Activated CD8-positive, alpha-beta memory T cell treated with anti-CD3 and anti-CD28 coated beads, Interleukin-2, amount 50 U/mL, for 48 hours (primary cell): Measurements from ENCODE around the gene GRK5.

ENCODE experiments used
- DNase-seq: peaks from one replicate; pipeline ENCODE4 v3.0.0-alpha.2; 2020

GRK5 gene

DNA sequence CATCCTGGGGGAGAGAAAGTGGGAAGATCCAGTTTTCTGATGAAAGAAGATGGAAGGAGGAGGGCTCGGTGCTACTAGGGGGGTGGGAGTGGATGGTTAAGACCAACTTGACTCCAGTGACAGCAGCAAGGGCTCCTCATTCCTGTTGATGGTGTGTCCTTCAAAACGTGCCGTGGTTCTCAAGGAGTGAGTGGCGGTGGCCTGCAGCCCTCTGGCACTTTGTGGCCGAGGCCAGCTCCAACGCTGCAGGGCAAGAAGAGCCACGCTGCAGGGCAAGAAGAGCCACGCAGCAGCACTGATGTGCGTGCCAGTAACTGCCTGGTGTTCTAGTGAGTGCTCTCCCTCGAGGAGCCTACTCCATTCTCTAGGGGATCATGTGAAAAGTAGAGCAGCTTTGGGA, 72.1 kb downstream of the GRK5 start:
- no peak for DNase-seq

DNA sequence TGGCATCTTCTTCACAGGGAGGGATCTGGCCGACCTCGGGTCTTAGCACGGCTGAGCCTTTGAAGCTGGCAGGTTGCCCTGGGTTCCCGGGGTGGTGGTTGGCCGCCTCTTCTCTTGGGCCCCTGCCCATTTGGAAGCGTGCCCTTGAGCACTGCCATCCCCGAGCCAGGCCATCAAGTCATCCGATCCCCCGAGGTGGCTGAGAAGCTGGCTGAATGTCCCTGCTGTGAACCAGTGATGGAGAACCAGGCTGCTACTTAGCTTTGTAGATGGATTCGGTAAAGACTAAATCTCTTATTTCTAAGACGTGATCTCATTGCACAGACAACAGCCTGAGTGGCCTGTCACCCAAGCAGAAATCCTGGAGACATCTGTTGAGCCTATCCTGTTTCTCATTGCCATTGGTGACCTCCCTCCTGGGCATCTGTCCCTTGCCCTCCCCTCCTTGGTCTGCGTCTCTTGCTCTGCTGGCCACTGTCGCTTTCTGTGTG, 74.3 kb downstream of the GRK5 start:
- DNase-seq: no peak

DNA sequence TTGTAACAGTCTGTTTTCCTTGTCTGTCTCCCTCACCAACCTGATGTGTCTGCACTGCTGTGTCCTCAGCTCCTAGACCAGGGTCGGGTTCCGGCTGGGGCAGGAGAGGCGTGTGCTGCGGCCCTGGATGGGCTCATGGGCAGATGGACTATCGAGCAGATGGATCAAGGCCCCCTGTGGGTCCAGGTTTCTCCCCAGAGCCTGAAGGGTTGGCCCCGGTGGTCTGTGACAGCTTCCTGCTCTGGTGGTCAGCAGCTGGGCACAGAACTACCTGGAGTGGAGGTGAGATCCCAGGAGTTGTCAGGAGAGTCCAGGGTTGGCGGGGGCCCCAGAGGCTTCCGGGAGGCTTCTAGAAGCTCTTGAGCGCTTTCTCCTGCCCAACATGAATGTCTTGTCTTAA, 75.1 kb downstream of the GRK5 start:
- no peak for DNase-seq

DNA sequence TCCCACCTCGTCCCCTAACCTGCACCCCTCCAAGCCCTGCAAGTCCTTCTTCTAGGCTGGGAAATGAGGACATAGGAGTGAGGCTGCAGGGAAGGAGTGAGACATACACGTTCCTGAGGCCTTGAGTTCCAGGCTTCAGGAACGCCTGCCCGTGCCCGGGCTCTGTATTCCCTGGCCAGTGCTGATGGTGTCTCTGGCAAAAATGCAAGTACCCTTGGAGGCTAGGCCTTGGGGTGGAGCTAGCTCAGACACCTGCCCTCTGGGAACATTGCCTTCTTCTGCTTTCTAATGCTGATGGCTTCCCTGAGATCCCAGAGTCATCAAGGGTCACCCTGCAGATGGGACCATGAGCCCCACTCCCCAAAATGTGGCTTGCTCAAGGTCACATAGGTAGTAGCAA, 76.0 kb downstream of the GRK5 start:
- DNase-seq: no peak

DNA sequence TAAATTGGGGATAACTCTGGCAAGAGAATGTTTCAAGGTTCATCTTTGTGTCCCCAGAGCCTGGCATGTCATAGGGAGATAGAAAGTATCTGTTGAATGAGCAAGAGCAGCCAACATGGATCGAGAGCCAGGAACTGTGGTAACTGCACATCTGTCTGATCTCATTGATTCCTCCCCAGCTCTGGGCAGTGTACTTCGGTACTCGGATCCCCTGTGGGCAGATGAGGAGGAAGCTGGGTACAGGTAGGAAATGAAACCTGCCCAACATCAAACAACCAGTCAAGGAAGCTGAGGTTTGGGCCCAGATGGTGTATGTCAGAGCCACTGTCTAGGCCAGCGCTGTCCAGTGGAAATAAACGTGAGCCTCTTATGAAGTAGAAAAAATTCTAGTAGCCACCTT, 76.4 kb downstream of the GRK5 start:
- no peak for DNase-seq

DNA sequence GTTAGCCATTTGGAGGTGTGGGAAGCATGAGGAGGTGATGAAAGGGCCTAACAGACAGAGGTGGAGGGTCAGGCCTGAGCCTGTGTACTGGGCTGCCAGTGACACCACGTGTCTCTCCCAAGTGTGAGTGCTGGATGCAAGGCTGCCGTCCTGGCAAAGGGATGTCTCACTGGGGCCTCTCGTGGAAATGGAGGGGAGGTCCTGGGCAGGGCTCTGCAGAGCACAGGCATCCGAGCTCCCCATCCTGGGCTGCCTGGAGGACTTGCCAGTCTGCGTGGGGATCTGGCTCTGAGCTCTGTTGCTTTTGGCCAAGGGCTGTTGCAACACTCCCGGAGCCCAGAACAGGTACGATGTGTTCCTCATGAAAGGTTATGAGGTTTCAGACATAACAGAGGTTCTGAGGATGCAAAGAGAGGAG, 77.3 kb downstream of the GRK5 start:
- no peak for DNase-seq

DNA sequence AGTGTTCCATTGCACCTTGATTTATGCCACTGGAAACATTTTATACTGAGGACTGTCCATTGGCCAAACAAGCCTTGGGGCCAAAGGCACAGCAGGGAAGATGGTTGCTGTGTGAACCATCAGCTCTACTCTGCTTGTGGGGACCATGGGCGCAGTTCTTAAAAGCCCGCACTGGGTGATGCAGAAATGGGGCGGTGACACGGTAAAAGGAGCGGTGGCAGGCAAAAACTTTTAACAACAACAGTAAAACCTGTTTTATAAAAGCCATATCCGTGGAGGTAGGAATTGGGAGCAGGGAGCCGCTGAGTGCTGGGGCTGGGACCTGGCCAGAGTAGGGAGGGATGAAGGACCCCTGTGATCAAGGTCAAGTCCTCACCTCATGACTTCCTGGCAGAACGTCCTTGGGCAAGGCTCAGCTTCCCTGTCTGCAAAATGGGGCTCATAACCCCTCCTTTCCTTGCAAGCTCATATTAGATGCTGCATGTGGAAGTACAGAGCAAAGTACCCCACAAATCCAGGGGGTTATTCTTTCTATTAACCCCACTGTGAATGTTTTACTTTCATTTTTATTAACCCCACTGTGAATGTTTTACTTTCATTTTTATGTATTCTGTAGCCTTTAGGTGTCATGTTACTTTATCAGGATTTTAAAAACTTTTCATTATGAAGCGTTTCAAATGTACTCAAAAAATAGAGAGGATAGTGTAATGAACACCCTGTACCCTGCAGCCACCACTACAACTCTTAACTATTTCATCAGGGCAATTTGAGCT, 78.3 kb downstream of the GRK5 start:
- no peak for DNase-seq

DNA sequence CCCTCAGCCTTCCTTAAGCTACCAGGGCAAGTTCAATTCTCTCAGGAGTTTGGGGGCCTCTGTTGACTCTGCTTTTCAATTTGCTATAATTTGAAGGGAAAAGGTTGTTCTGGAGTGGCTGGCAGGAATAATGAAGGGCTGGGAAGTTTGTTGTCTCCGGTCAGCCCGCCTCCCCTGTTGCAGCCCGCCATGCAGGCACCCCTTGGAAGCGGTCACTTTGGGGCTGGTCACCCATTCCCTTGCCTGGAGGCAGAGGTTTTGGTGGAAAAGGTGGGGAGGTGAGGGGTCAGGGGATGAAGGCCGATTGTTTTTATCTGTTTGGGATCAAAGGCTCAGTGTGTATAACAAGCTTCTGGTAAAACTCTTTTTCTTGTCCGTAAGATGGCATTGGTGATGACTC, 79.1 kb downstream of the GRK5 start:
- DNase-seq: no peak

DNA sequence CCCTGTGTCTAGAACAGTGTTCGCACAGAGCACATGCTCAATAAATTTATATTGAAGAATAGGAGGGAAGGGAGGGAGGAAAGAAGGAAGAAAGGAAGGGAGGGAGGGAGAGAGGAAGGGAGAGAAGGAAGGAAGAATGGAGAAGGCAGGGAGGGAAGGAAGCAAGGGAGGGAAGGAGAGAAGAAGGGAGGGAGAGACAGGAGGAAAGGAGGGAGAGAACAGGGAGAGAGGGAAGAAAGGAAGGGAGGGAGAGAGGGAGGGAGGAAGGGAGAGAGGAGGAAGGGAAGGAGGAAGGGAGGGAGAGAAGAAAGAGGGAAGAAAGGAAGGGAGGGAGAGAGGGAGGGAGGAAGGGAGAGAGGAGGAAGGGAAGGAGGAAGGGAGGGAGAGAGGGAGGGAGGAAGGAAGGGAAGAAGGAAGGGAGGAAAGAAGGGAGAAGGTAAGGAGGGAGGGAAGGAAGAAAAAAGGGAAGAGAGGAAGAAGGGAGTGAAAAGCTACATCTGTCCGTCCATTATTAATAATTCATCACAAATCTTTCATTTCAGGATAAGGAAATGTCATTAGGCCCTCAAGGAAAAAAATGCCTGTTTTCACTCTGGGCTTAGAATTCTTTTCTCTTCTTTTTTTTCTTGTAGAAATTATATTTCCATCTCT, 79.7 kb downstream of the GRK5 start:
- no peak for DNase-seq

DNA sequence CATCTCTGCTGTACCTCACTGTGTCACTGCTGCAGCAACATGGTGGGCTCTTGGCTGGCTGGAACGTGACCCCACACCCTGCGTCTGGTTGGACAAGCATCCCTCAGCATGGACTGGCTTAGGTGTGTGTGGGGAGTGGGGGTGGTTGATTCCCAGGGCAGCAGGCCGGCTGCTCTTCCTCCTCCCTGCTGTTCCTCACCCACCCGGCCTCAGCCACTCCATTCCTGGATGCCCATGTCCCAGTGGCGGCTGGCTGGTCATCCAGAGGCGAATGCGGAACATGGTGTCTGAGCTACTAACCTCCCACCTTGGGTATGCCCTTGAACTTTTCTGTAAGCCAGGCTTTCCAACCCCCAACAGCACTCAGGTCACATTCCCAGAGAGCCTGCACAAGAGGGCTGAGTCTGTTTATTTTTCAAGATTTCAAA, 81.2 kb downstream of the GRK5 start:
- DNase-seq: no peak

DNA sequence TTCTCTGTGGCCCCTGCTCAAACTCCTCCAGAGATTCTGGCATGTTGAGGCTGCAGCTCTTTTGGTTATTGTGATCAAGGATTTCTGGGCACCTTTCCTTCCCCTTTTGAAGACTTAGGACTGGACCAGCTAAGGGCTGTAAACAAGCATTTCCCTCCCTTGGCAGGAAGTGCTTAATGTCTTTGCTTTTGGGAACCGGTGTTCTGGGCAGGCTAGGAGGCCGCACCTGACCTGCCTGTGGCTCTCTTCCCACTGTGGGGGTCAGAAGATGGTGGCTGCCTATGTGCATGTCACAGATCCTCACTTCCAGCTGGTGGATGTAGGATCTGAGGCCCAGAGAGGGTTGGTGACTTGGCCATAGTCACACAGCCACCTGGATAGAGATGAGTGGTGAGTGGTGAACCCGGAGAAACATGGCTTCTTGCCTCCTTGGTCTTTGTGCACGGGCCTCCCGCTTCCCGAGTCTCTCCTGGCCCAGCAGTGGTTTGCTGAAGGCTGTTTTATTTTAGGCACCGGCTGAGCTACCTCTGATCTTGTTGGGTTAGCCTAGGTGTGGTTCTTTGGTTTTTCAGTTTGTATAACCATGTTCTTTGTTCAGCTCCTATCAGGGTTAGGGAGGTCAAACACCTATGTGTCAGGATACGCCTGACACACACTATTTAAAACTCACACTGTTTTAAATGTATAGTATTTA, 82.0 kb downstream of the GRK5 start:
- DNase-seq: no peak

DNA sequence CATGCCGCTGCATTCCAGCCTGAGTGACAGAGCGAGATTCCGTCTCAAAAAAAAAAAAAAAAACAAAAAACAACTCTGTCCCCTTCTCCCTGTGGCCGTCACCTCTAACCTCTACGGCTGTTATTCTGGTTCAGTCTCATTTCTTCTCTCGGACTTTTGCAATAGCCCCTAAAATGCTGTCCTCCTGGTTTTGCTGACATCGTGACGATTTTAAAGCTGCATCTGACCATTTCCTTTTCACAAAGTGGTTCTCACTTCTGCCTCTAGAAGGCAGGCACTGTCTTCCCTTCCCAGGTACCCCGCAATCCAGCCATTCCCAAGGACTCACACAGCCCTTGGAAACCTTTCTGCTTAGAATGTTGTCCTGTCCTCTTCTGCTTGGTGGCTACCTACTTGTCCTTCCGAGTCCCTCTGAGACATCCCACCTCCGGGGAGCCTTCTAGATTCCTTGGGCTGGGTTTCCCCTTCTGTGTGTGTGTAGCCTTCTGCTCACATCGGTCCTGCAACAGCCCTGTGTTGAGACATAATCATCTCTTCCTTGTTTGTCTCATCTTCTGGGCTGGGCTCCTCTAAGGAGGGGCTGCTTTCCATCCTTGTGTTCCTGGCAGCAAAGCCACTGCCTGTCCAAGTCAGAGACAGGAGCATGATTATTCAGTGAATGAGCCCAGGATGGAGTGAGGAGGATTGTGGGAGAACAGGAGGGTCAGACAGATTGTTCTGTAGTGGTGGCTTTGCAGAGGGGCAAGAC, 83.1 kb downstream of the GRK5 start:
- no peak for DNase-seq

DNA sequence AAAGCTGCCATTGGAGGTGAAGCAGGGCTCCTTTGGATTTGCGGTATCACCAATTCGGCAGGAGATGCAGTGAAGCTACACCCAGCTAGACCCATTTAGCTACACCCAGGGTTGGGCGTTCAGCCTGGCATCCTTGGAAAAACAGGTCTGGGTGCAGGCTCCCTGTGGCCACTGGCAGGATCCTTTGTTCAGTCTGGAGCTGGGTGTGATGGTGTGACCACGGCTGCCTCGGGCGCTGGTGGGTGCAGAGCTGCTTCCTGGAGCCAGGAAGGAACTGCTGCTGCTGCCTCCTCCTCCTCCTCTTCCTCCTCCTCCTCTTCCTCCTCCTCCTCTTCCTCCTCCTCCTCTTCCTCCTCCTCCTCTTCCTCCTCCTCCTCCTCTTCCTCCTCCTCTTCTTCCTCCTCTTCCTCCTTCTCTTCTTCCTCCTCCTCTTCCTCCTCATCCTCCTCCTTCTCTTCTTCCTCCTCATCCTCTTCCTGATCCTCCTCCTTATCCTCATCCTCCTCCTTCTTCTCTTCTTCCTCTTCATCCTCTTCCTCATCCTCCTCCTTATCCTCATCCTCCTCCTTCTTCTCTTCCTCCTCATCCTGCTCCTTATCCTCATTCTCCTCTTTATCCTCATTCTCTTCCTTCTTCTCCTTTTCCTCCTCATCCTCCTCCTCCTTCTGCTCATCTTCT, 84.0 kb downstream of the GRK5 start:
- no peak for DNase-seq

DNA sequence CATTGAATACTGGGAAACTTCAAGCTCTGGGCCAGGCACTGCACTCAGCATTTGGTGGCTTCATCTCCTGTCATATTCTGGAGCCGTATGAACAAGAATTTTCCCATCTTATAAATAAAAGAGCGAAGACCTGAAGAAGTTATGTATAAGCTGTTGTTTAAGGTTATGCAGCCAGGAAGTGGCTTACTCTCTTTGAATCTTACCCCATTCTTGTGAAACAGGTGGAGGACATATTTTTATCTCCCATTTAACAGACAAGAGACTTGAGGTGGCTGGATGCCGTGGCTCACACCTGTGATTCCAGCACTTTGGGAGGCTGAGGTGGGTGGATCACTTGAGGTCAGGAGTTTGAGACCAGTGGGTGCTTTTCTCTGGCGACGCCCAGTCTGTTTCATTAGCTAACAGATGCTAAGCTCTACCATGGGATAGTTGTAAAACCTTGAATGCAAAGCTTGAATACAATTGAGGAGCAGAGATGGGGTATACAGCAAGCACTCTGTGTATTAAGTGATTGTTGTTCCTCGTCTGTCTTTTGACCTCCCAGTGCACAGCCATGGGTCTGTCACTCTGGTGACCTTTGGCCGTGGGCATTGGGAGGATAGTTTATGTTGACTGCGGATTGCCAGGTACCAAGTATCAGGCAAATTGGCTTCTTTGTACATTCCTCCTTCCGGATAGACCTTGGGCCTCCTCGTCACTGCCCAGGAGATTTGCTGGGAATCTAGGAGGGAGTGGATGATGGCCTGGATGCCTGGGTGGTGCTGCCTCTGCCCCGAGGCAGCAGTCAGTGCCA, 85.8 kb downstream of the GRK5 start:
- no peak for DNase-seq

DNA sequence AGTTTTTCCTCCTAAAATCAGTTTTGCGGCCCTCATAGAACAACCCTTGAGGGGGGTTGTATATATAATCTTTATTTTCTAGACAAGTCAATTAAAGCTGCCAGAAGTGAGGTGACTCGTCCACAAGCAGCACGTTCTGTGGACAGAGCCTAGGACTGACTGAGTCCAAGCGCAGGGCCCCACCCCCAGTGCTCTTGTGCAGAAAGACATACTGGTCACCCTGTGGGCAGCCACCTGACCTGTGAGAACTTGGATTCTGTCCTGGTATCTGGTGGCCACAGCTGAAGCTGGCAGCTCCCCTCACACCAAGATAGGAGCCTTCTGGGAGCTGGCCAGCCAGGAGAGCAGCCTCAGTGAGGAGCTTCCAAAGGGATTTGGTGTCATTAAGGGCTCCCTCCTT, 89.3 kb downstream of the GRK5 start:
- no peak for DNase-seq

DNA sequence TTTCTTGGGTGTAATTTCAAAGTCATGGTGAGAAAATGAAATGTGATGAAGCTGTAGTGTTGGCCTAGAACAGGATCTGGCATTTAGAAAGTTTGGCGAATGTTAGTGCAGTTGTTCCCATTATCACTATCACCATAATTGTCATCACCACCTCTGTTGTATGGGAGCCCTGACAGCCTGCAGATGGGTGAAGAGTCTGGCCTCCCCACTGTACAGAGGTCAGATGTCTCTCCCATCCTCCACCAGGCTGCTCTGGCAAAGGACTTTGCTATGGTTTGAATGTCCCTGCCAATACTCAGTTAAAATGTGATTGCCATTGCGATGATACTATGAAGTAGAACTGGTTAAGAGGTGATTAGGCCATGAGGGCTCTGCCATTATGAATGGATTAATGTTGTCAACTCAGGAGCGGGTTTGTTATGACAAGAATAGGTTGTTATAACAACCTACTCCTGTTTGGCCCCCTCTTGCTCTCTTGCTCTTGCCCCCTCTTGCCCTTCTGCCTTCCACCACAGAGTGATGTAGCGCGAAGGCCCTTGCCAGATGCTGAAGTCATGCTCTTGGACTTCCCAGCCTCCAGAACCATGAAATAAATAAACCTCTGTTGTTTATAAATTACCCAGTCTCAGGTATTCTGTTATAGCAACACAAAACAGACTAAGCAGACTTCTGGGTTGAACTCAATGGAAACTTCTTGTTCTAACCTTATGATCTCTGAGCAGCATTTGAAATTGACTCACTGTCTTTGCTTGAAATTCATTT, 90.0 kb downstream of the GRK5 start:
- no peak for DNase-seq

DNA sequence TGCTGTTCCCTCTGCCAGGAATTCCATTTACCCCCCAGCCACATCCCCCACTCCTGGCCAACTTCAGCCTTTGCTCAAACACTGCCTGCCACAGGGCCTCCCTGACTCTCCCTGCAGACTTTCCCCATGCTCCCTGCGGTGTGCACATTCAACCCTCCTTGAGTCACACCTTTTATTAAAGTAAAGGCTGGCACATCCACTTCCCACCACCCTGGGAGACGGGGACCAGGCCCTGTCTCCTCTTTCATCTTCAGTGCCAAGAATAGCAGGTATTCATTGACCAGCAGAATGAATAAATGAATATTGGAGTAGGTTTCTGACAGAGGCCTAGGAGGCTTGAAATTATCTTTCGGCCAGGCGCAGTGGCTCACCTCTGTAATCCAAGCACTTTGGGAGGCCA, 91.4 kb downstream of the GRK5 start:
- DNase-seq: no peak

DNA sequence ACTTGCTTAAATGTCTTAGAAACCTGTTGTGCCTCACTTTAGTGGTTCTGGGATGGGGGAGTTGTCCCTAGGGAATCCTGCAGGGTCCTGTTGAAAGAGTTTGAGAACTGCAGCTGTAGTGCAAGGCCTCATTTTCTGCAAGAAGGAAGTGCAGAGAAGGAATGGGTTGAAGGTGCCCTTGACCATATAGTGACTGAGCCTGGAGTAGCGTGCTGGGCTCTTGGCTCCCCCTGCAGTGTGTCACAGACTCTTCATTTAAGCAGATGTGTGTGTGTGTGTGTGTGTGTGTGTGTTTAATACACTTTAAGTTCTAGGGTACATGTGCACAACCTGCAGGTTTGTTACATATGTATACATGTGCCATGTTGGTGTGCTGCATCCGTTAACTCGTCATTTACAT, 92.2 kb downstream of the GRK5 start:
- DNase-seq: no peak

DNA sequence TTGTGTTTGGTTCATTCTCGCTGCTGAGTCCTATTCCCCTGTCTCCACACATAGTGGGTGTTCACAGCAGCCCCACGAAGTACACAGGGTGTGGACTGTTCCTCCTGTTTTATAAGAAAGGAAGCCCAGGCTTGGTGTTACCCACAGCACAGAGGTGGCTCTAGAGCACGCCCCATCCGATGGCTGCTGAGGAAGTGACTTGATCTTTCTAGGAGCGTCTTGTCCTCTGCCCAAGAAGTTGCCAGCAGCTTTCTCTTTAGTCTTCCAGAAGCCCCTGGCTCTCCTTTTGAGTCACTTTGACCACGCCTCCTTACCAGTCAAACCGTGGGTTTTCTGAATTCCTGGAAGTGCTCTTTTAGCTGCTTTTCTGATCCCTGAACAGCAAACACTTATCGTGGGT, 94.0 kb downstream of the GRK5 start:
- peak; percentile 76 for DNase-seq

DNA sequence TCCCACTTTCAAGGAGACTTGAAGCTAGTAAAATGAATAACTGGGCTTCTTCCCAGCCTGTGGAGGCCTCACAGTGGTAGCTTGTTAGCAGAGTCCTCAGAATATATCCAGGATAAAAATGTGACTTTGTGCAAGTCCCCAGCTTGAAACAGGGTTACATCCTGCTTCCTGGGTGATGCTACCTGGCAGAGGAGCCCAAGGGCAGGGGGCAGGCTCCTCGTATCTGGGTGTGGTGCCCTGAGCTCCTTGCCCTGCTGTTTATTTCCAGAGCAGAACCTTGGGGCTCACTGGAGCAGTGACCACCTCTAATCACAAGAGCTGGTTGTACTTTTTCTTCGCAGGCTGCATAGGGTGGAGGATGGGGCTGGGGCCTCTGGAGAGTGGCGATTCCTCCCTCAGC, 94.8 kb downstream of the GRK5 start:
- DNase-seq: no peak
